Measurements from ENCODE around the gene AHRR. TPM values are rescaled to one million over a fixed set of nuclear protein-coding genes. Genes with fewer than 3 reads are reported as not detected.

Gene AHRR
- total RNA-seq, 1 donor from 2014 or later = 11.3 TPM

GRCh38 chr5:317086-317811 lies 4.3 kb upstream of the AHRR start:
- H3K9me3 ChIP-seq = no peaks in the 10 kb centered on the region
- peaks cover 7% of the 10 kb centered on the region for H3K4me1 ChIP-seq
- intact Hi-C loops (cut with DNase I) = loop anchor here (10.0 kb wide), 1 partner anchor 118 kb away; no protein-coding TSS in a partner anchor
- peaks cover 11% of the 10 kb centered on the region for H3K27me3 ChIP-seq
- H3K36me3 ChIP-seq = peaks cover 34% of the 10 kb centered on the region
- H3K27ac ChIP-seq = no peak overlapping the region
- TF ChIP-seq CTCF (IDR thresholded peaks at IDR 0.05) = peak; percentile 44
- DNase-seq (peak; percentile 67), ATAC-seq (peak; percentile 54)
- H3K4me3 ChIP-seq = no peak overlapping the region

DNA sequence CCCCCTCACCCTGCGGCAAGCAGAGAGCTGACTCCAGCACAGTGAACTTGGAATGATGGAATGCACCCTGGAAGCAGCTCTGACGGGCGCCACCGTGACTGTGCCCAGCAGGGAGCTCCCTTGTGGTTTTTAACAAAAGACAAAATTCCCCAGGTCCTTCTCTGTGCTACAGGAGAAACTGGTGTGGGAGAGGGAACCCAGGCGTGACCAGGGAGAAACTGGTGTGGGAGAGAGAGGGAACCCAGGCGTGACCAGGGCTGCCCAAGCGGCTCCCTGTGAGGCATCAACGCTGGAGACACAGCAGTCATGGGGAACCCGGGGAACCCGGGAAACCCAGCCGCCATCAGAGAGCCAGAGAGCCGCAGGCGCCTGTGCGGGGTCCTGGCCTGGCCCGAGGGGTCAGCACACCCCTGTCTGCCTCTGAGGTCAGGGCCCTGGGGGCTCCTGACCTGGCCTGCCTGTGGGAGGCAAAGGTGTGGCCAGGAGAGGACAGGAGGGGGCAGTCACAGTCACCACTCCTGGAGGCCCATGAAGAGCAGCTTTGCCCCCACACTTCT lies 3.1 kb upstream of the AHRR start:
- TF ChIP-seq CTCF (IDR thresholded peaks at IDR 0.05) = no peak
- H3K27me3 ChIP-seq = peaks cover 11% of the 10 kb centered on the region
- H3K4me1 ChIP-seq = peaks cover 10% of the 10 kb centered on the region
- intact Hi-C loops (cut with DNase I) = loop anchor here (10.0 kb wide), 1 partner anchor 116 kb away; no protein-coding TSS in a partner anchor
- H3K36me3 ChIP-seq = peaks cover 22% of the 10 kb centered on the region
- ATAC-seq (no peak), DNase-seq (peak; percentile 55)
- no peak overlapping the region for H3K27ac ChIP-seq
- no peaks in the 10 kb centered on the region for H3K9me3 ChIP-seq
- H3K4me3 ChIP-seq = no peak overlapping the region

GRCh38 chr5:318931-319601 lies 2.4 kb upstream of the AHRR start:
- Histone ChIP-seq H3K36me3 (peaks cover 16% of the 10 kb centered on the region), H3K27me3 (peaks cover 11% of the 10 kb centered on the region)

DNA sequence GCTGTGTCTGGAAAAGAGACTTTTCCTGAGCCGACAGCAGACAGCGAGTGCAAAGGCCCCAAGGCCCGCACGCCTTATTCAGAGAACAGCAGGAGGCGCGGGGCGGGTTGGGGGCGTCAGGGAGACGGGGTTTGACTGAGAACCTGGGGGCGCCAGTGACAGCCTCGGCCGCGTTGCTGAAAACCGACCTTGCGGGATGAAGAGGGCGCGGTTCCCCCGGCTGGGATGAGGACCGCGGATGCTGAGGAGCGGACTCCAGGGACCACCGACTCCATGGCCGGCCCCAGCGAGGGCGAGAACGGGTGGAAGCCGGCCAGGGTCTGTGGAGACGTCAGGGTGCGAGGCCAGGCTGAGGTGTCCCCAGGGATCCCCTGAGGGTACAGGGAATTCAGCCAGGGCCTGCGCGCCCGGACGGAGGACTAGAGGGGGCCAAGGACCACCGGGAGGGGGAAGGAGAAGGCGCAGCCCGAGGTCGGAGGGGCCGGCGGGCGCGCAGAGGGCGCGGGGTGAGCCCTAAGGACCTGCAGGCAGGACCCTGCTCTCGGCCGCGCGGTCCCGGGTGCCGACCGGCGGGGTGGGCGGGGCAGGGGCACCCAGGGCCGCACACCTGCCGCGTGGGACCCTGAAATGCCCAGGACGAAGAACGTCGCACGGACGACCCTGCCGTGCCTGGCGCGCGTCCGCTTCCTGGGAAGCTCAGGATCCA lies 837 bp upstream of the AHRR start:
- H3K27ac ChIP-seq = no peak overlapping the region
- ATAC-seq (no peak), DNase-seq (peak; percentile 65)
- peaks cover 10% of the 10 kb centered on the region for H3K4me1 ChIP-seq
- TF ChIP-seq CTCF (IDR thresholded peaks at IDR 0.05) = no peak
- H3K36me3 ChIP-seq = no peaks in the 10 kb centered on the region
- intact Hi-C loops (cut with DNase I) = no loop called here
- H3K9me3 ChIP-seq = no peaks in the 10 kb centered on the region
- H3K4me3 ChIP-seq = peak overlapping the region; percentile 62
- peaks cover 11% of the 10 kb centered on the region for H3K27me3 ChIP-seq

More at GRCh38 chr5:318931-319601, 2.4 kb upstream of the AHRR start:
- intact Hi-C loops (cut with DNase I) = loop anchor here (10.0 kb wide), 1 partner anchor 116 kb away; no protein-coding TSS in a partner anchor
- Histone ChIP-seq H3K27ac (no peak overlapping the region), H3K4me1 (peaks cover 10% of the 10 kb centered on the region), H3K9me3 (no peaks in the 10 kb centered on the region), H3K4me3 (no peak overlapping the region)
- DNase-seq = peak; percentile 52
- no peak for TF ChIP-seq CTCF (IDR thresholded peaks at IDR 0.05)
- ATAC-seq = no peak

GRCh38 chr5:321726-322251 lies 275 bp downstream of the AHRR start:
- Histone ChIP-seq H3K4me1 (peaks cover 10% of the 10 kb centered on the region), H3K4me3 (peak overlapping the region; percentile 62), H3K9me3 (no peaks in the 10 kb centered on the region), H3K36me3 (no peaks in the 10 kb centered on the region), H3K27me3 (peaks cover 11% of the 10 kb centered on the region), H3K27ac (peak overlapping the region; percentile 51)
- intact Hi-C loops (cut with DNase I) = no loop called here
- ATAC-seq (no peak), DNase-seq (peak; percentile 65)
- TF ChIP-seq CTCF (IDR thresholded peaks at IDR 0.05) = no peak

All from upper lobe of right lung (tissue), 1 donor.